DOHH2 (cell line): Measurements from ENCODE around the gene METTL24.
"Not testable (repeated sequence)": the region's sequence is repeated elsewhere in the genome, so short reads cannot be mapped to it uniquely, and the experiment has no call there.

Experiments used
- EZH2phosphoT487 ChIP-seq: fragments of 200-600 bp; sonication (generic); IDR thresholded peaks from 2 replicates; pipeline ENCODE4 v1.6.1; 2017; ENCODE audit warnings: borderline replicate concordance, mild to moderate bottlenecking, antibody characterized with exemption, low read length, moderate library complexity, mixed read lengths
- TF ChIP-seq, protein P1 (sequence below): fragments of 200-600 bp; sonication (generic); IDR thresholded peaks from one replicate; pipeline ENCODE4 v1.5.1; 2014; ENCODE audit warnings: antibody characterized with exemption, mild to moderate bottlenecking, low read depth, low read length; ENCODE audit not compliant: poor library complexity, severe bottlenecking

DNA sequence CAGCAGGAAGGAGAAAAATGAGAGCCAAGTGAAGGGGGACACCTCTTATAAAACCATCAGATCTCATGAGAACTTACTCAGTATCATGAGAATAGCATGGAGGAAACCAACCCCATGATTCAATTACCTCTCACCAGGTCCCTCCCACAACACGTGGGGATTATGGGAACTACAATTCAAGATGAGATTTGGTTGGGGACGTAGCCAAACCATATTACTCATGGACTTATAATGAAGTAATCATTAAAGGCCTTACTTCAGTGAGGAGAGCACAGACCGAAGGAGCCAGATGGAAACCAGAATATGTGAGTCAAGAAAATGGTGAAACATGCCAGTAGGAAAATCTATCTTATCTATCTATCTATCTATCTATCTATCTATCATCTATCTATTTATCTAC lies 113.5 kb downstream of the METTL24 start:
- TF ChIP-seq, protein P1, sequence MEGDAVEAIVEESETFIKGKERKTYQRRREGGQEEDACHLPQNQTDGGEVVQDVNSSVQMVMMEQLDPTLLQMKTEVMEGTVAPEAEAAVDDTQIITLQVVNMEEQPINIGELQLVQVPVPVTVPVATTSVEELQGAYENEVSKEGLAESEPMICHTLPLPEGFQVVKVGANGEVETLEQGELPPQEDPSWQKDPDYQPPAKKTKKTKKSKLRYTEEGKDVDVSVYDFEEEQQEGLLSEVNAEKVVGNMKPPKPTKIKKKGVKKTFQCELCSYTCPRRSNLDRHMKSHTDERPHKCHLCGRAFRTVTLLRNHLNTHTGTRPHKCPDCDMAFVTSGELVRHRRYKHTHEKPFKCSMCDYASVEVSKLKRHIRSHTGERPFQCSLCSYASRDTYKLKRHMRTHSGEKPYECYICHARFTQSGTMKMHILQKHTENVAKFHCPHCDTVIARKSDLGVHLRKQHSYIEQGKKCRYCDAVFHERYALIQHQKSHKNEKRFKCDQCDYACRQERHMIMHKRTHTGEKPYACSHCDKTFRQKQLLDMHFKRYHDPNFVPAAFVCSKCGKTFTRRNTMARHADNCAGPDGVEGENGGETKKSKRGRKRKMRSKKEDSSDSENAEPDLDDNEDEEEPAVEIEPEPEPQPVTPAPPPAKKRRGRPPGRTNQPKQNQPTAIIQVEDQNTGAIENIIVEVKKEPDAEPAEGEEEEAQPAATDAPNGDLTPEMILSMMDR = not testable (repeated sequence)
- TF ChIP-seq EZH2phosphoT487 = not testable (repeated sequence)
